Stimulated activated CD8-positive, alpha-beta memory T cell treated with anti-CD3 and anti-CD28 coated beads, Interleukin-7, amount 100 ng/mL, for 4 hours (primary cell): ENCODE measurements around the gene SLC6A3.
A peak's percentile ranks its signal among the peaks of the same experiment; 100 is the strongest.

ENCODE experiments used
- DNase-seq, 2 donors: peaks; one replicate each; pipeline ENCODE4 v3.0.0-alpha.2; 2020; ENCODE audit warnings: low read depth in 2 of 2

The SLC6A3 gene

DNA sequence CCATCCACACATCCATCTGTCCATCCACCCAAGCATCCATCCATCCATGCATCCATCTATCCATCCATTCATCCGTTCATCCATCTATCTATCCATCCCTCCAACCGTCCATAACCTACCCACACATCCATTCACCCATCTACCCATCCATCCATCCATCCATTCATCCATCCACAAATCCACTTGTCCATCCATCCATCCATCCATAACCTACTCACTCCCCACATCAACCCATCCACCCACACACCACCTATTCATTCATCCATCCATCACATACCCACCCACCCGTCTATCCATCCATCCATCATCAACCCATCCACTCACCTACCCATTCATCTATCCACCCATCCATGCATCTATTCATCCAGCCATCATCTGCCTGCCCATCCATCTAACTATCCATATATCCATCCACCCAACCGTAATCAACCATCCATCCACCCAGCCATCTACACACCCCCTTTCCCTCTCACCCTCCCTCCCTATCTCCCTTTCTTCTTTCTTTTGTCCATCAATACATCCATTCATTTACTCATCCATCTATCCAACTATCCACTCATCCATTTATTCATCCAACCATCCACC is 56.8 kb downstream of the SLC6A3 start:
- no peak for DNase-seq

DNA sequence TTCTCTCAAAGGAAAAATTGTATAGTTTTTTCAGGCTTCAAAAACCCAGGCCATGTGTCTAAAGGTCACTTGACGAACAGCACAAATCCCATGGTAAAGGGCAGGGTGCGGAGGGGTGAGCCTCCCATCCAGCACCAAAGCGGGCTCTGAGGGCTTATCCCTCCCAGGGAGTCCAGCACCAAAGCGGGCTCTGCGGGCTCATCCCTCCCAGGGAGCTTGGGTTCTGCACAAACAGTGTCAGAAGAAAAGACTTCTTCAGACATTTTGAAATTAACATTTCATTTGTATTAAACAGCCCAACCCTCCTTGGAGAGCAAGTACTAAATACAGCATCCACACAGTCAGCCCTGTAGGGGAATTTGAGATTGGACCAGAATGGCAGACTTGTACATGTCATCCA is 57.4 kb downstream of the SLC6A3 start:
- no peak for DNase-seq

DNA sequence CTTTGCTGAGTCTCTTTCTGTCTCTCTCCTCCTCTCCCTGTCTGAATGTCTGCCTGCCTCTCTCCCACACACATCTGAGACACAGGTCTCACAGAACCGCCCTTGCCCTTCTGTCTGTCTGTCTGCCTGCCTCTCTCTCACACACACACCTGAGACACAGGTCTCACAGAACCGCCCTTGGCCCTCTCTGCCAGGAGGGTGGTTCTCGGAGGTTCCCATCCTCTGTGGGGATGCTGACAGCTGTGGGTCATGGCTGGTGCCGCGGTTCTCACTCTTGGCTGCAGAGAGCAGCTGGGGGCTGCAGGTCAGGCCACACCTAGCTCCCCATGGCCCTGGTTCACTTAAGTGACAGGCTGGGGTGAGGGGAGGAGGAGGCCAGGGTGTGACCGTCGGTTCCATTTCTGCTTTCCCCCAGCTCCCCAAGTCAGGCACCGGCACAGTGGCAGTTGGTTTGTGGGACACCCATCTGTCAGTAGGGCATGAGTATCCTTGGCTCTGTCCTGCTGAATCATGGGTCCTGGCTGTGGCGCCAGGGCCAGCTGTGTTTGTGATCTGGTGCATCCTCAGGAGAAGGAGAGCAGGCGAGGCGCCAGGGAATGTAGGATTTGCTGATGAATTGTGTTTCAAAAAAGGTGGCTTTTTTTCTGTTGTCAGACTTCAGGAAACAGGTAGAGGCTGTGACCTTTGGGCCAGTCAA is 58.0 kb downstream of the SLC6A3 start:
- no peak for DNase-seq

DNA sequence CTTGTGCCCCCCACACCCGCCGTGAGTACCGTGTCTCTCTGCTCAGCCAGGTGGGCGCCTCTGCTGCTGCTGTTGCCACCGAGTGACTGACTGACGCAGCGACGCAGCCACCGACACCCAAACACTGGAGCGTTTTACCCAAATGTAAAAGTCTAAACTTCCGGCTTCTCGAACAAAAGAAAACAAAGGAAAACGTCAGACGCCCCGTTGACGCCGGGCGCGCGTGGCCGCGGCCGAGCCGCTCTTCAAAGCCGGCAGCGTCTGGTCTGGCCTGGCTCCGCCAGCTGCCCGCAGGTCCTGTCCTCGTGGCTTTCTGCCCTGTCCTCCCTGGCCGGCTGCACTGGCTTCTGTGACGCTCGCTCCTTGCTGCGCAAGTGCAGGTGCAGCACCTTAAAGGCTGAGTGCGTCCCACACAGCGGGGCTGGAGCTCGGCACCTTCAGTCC is 58.9 kb downstream of the SLC6A3 start:
- peak; percentile 51 to 63 for DNase-seq

- DNase-seq: peak; percentile 55 to 76
Measured at GRCh38 chr5:1385395-1386273, 59.6 kb downstream of the SLC6A3 start.

GRCh38 chr5:1384521-1384920 is 60.7 kb downstream of the SLC6A3 start:
- DNase-seq: no peak

DNA sequence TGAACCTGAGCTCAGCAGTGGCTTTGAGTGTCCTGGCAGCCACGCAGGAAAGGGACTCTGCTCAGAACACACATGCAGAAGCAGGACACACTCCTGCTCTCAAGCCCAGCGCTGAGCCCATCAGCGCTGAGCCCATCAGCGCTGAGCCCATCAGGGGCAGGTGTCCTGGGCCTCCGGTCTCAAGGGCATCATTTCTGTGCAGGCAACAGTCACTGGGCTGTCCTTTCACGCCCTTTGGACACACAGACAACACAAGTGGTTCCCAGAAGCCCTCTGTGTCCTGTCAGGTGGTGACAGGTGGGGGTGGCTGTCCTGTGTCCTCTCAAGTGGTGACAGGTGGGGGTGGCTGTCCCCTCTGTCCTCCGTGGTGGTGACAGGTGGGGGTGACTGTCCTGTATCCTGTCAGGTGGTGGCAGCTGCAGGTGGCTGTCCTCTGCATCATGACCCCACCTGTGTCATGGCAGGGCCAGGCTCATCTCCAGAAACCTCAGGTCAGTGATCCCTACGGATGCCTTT is 61.3 kb downstream of the SLC6A3 start:
- DNase-seq: no peak

DNA sequence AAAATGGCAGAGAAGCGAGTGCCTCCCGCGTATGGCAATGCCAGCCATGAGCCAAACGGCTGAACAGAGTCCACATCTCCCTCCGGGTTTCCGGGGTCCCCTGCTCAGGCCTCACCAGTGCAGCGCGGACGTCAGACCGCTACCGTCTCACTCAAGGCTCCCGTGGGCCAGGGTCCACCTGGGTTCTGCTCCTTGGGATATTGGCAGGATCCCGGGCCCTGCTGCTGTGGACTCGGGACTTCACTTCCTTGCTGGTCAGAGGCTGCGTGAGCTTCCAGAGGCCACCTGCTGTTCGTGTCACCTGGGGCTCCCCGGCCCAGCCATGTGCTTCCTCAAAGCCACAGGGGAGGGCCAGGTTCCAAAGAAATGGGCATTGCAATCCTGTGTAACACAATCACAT is 61.9 kb downstream of the SLC6A3 start:
- no peak for DNase-seq

DNA sequence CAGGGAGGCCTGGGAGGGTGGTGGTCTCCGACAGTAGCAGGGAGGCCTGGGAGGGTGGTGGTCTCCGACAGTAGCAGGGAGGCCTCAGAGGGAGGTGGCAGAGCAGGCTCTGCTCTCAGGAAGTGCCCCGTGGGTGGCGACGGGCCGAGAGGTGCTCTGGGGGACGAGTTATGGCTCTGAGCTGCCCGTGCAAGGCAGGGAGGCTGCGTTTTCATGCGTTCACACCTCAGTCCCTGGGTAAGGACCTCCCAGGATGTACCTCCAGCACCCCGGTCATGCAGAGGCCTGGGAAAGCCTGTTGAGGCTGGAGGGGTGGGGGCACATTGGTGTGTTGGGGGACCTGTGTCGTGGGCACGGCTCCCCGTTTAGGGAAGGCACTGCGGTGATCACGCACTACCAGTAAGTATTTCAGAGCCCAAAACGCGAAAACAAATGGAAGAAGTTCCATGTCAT is 63.0 kb downstream of the SLC6A3 start:
- no peak for DNase-seq

DNA sequence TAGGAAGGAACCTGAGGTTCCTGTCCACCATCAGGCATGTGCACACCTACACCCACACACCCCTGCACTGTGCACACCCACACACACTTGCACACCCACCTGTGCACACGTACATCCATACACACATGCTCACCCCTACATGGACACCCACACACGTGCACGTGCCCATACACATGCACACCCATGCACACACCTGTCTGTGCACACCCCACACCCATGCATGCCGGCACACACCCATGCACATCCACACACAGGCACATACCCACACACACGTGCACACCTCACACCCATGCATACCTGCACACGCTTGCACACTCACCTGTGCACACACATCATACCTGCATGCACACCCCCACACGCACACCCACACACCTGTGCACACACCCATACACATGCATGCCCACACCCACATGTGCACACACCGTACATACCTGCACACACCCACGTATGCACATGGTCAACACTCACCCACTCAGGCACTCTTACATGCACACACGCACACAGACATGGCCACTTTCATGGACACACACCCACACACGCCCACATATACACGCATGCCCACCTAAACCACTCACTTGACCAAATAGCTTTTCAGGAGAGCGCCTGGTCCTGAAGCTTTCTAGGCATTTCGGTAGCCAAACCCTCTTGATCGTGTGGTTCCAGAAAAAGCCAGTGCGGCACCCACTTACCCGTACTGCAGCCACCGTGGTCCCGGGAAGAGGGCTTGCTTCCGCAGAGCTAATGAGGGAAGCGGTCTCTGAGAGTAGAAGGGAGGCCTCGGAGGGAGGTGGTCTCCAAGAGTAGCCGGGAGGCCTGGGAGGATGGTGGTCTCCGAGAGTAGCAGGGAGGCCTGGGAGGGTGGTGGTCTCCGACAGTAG is 63.6 kb downstream of the SLC6A3 start:
- DNase-seq: no peak

GRCh38 chr5:1380910-1381309 is 64.3 kb downstream of the SLC6A3 start:
- DNase-seq: no peak

DNA sequence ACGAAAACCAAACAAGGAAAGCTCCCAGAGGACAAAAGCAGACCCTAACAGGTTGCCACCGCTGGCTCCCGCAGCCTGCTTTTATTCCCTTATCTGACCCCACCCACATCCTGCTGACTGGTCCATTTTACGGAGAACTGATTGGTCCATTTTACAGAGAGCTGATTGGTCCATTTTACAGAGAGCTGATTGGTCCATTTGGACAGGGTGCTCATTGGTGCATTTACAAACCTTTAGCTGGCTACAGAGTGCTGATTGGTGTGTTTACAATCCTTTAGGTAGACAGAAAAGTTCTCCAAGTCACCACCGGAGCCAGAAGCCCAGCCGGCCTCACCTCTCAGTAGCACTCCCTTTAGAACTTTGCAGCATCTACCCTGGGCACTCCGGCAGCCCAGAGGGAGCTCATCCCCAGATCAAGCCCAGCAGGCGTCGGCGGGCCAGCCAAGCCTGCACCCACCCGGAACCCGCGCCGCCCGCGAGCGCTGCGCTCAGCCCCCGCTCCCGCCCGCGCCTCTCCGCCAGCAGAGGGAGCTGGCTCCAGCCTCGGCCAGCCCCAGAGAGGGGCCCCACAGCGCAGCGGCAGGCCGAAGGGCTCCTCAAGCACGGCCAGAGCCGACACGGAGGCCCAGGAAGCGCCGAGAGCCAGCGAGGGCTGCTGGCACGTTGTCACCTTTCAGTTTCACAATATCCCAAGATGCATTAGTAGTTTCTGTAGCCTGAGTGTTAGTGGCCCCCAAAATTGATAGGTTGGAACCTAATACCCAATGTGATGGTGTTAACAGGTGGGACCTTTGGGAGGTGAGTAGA is 65.0 kb downstream of the SLC6A3 start:
- DNase-seq: peak in 1 of 2 donors; percentile 45

DNA sequence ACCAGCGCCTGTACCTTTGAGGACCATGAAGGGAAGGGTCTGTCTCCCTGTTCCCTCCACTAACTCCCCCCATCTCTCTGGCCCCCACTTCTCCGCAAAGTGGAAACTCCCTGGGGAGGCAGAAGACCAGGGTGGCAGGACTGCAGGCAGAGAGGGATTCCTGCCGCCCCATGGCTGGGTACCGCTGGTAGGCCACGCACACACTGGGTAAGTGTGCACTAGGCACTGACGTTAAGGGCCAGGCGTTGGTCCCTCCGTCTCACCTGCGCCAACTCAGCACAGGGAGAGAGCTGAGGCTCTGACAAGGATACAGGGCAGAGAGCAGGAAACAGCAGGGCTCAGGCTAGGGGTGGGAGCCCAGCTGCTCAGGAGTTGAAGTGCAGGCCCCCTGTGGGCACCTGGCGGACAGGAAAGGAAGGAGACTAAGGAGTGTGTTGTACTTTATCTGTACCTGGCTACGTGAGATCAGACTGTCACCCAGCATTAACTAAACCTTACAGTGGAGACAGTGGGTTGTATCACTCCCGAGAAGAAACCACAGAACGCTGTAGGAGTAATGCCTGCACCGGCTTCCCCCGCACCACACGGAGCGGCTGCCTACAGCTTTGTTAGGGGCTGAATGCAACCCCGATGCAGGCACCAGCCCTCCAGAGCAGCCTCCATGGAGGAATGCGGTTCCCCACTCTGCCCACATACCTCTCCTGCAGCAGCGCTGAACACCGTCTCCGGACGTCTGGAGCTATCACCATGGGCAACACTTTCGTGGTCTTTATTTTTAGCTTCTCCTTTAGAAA is 66.2 kb downstream of the SLC6A3 start:
- no peak for DNase-seq

- DNase-seq: no peak
Measured at GRCh38 chr5:1378096-1378495, 67.1 kb downstream of the SLC6A3 start.

DNA sequence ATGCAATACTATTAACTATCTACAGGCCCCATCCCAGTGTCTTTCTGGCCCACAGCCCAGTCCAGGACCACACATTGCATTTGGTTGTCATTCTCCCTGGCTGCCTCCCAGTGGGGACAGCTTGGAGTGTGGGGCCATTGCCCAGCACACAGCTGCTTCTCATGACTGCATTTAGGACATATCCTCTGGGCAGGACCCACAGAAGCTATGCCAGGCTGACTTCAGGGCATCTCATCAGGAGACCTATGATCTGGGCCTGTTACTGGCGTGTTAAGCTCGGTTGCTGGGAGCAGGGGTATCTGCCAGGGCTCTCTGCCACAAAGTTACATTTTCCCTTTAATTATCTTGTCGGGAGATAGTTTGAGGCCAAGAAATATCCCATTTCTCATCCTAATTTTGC is 68.3 kb downstream of the SLC6A3 start:
- no peak for DNase-seq

DNA sequence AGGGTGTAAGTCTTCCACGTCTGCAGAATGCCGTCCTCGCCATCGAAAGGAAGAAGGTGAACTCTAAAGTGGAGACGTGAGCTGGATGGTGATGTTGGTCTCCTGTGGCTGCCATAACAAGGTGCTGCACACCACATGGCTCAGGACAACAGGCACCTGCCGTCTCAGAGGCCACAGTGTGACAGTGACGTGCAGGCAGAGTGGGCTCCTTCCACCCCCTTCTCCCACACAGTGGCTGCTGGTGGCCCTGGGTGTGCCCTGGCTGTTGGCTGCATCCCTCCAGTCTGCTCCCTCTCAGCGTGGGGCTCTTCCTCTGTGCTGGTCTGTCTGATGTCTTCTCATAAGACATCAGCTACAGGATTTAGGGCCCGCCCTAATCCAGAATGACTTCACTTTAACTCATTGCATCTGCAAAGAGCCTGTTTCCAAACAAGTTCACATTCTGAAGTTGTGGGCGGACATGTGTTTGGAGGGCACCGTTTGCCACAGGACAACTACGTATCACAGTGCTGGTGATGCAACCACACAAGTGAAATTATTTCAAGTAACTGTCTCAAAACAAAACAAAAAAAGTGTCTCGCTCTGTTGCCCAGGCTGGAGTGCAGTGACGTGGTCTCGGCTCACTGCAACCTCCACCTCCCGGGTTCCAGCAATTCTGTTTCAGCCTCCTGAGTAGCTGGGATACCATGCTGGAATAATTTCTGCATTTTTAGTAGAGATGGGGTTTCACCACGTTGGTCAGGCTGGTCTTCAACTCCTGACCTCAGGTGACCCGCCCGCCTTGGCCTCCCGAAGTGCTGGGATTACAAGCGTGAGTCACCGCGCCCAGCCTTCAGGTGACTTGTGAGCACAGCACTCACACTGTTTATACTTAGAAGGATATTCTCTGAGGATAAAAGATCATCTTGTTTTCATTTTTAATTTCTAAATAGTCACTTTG is 69.1 kb downstream of the SLC6A3 start:
- DNase-seq: no peak

GRCh38 chr5:1374679-1375055 is 70.6 kb downstream of the SLC6A3 start:
- DNase-seq: no peak

GRCh38 chr5:1374030-1374678 is 71.1 kb downstream of the SLC6A3 start:
- DNase-seq: peak; percentile 7 to 12
